Heart left ventricle (tissue), 13 donors: ENCODE data around the gene XIRP2.

ENCODE experiments used
- CTCF ChIP-seq, 12 donors: fragments of 200-600 bp; sonication (generic) in 4 of 12; IDR thresholded peaks; one replicate each; pipeline versions ENCODE4 v1.5.0 to v1.8.0; 2018 to 2022; ENCODE audit warnings: antibody characterized with exemption in 12 of 12, mild to moderate bottlenecking in 5 of 12
- POLR2A ChIP-seq, 2 donors: fragments of 450-650 bp; IDR thresholded peaks; one replicate each; pipeline ENCODE4 v1.6.1; 2017; ENCODE audit warnings: antibody characterized with exemption in 2 of 2, mild to moderate bottlenecking in 2 of 2, moderate library complexity in 2 of 2
- donor health status: ischemic (EF 13 %, LVEDD 7.1; RV severe dilation, severe dysfunction).
- donor health status: DM: no; HTN: yes; CAD: no.
- donor health status: DM: no; HTN: no; CAD: no.
- donor health status: ischemic (EF 25% LVEDD 6.9; RV normal size, moderate dysfunction).
- donor health status: ischemic (EF 25% LVEDD 5.7; RV mildly dilated, moderate dysfunction).
- donor health status: ischemic (EF 35%, LVEDD 5.7; RV mildly dilated, moderate dysfunction).
- donor health status: nonischemic (EF 11% LVEDD 7.7; RV severe dilation, severe dysfunction).
- donor health status: DM: yes; HTN: yes; CAD: no.
- donor health status: PGD.
- donor health status: ischemic (EF 29% LVEDD 5.4; RV normal size, mild dysfunction).
- donor health status: nonischemic (EF 23%, LVEDD 6.1; RV moderate dilation, normal function).

- no peak for TF ChIP-seq CTCF (IDR thresholded peaks at IDR 0.05)
- TF ChIP-seq POLR2A (IDR thresholded peaks at IDR 0.05): no peak
Measured at GRCh38 chr2:166881177-166881576, 7.1 kb upstream of the XIRP2 start.
